ENCODE measurements around the gene PPP1R9B.

The PPP1R9B gene, protein sequence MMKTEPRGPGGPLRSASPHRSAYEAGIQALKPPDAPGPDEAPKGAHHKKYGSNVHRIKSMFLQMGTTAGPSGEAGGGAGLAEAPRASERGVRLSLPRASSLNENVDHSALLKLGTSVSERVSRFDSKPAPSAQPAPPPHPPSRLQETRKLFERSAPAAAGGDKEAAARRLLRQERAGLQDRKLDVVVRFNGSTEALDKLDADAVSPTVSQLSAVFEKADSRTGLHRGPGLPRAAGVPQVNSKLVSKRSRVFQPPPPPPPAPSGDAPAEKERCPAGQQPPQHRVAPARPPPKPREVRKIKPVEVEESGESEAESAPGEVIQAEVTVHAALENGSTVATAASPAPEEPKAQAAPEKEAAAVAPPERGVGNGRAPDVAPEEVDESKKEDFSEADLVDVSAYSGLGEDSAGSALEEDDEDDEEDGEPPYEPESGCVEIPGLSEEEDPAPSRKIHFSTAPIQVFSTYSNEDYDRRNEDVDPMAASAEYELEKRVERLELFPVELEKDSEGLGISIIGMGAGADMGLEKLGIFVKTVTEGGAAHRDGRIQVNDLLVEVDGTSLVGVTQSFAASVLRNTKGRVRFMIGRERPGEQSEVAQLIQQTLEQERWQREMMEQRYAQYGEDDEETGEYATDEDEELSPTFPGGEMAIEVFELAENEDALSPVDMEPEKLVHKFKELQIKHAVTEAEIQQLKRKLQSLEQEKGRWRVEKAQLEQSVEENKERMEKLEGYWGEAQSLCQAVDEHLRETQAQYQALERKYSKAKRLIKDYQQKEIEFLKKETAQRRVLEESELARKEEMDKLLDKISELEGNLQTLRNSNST

DNA sequence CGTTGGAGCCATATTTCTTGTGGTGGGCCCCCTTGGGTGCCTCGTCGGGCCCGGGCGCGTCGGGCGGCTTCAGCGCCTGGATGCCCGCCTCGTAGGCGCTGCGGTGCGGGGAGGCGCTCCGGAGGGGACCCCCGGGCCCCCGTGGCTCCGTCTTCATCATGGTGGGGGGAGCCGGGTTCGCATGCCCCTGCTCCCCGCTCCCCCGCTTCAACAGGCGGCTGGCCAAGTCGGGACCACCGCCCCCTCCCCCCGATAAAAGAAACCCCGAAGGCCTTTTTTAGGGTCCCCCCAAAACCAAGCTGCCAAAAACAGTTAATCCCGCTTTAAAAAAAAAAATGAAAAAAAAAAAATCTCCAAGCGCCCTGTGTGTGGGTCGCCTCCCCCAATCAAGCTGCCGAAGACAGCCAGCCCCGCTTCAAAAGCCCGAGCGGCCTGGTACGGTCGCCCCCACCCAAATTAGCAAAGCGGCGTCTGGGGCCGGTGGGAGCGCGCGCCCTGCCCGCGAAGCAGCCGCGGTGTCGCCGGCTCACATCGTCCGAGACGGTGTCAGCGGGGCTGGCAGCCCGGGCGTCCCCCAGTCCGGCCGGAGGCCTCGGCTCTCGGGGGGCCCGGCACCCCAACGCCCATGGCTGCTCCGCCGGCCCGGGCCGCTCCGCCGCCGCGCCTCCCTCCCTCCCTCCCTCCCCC lies at the start of gene PPP1R9B:
PPP1R9B (minus strand) TSS at position 324 of the 687 bp plus-strand sequence; CDS start at position 160, 164 bp downstream.
- DNase-seq (ENCODE audit: low read depth in 2 of 2) = no peak

DNA sequence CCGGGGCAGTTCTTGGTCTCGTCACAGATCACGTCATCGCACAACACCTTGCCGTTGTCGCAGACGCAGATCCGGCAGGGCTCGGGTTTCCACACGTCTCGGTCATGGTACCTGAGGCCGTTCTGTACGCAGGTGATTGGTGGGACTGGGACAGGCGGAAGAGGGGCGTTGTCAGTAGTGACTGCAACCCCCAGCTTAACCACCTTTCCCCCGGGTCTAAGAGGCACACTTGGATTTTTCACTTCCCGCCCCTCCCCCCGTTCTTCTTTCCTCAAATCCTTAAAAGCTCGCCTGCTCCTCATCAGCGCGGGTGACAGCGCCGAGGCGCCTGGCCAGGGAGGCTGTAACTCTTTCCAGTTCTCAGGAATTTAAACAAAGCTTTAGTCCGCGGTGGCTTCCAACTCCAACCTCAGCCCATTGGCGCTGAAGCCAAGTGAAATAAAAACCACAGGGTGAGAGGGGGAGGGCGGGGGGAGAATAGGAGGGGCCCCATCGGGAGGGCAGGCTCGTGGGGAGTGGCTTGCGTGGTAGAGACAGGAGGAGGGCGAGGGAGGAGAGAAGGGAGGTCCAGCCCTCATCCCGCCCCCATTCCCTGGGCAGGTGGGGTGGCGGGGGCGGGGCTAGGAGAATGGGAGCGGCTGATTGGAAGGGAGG lies 49.5 kb upstream of the PPP1R9B start:
- DNase-seq (ENCODE audit: low read depth in 2 of 2) = peak; percentile 22 to 60

DNA sequence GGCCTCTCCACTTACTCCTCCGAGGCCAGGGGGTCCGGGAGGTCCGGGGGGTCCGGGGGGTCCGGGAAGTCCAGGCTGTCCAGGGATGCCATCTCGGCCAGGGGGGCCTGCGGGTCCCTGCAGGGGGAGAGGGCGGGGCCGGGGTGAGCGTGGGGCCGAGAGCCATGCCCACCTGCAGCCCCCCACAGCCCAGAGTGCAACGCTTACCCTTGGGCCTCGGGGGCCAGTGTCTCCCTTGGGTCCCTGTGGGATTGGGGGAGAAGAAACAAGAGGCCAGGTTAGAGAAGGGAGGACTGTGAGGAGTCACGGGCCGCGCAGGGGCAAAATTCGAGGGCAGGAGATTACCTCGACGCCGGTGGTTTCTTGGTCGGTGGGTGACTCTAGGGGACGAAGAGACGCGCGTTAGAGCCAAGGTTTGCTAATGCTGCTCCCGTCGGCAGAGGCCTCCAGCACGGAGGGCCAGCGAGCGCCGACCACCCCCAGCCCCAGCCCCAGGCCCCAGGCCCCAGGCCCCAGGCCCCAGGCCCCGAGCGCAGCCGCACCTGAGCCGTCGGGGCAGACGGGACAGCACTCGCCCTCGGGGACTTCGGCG lies 48.8 kb upstream of the PPP1R9B start:
- DNase-seq (ENCODE audit: low read depth in 2 of 2) = no peak

DNA sequence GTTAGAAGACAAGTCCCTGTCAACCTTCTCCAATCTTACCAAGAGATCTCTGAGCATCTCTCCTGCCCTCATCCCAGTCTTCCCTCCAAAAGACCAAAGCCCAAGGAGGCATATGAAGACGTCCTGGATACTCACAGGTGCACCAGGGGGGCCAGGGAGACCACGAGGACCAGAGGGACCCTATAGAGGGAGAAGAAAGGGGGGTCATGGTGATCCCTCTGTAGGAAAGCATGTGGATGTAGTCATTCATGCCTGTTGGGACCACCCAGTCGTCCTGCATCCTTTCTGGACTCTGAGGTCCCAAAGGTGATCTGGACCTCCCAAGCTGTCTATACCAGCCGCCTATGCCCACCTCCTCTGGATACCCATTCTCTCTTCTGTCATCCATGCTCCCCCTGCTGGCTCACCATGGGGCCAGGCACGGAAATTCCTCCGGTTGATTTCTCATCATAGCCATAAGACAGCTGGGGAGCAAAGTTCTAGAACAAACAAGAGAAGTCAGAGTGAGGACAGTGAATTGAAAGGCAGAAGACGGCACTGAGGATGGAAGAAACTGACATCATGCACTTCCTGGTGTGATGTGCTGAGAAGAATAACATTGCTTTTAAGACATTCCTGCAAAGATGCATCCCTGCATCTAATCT lies 47.7 kb upstream of the PPP1R9B start:
- DNase-seq (ENCODE audit: low read depth in 2 of 2) = peak in 1 of 2 experiments; percentile 55

DNA sequence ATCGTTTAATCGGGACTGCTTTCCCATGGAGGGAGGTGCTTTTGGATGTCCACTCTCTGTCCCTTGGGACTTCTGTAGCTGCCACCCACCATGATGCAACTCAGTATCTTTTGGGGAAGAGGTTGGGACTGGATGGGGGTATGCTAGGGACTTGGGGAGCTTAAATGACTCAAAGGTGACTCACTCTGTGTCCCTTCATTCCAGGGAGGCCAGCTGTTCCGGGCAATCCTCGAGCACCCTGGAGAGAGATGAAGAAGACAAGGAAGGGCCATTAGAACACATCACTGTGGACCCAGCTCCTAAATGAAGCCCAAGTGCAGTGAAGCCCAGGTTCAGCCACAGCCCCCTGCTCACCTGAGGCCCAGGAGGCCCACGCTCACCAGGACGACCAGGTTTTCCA lies 46.3 kb upstream of the PPP1R9B start:
- no peak for DNase-seq (ENCODE audit: low read depth in 2 of 2)

DNA sequence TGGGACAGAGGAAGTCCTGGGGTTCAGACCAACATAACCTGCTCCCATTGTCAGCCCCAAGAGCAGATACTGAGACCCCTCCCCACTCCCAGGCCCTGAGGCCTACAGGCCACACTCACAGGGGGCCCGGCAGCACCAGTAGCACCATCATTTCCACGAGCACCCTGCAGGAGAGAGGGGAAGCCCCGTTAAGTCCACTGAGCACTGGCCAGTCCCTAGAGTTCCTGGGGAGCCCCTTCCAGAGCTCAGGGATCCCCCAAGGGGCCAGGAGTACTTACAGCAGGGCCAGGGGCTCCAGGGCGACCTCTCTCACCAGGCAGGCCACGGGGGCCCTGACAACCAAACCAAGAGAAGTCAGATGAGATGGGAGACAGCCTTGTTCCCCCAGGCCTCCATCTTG lies 45.6 kb upstream of the PPP1R9B start:
- no peak for DNase-seq (ENCODE audit: low read depth in 2 of 2)

DNA sequence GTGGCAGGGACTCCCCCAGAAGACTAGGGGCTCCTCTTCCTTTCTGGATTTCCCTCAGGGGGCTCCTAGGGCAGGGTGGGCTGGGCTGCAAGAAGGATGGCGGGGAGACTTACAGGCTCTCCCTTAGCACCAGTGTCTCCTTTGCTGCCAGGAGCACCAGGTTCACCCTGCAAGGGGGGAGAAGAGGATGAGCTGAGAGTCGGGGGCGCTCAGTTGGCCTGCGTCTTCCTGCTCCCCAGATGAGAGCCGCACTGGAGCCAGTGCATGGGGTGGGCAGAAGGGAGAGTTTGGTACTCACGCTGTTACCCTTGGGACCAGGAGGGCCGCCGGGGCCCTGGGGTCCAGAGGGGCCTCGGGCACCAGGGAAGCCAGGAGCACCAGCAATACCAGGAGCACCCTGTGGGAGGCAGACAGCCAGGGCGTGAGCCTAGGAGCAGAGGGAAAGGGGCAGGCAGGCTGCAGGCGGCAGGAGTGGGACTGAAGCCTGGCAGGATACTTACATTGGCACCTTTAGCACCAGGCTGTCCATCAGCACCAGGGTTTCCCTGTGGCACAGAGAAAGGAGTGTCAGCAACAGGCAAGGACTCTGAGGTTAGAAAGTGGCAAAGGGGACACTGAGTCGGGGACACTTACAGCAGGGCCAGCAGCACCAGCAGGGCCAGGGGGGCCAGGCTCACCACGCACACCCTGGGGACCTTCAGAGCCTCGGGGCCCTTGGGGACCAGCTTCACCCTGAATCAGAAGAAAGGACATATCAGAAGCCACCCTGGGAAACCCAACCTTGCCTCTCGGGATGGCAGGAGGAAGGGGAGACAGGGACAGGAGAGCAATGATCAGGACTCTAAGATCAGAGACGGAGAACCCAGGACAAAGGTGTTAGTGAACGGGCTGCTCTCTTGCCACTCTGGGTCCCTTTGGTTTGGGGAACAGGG lies 44.7 kb upstream of the PPP1R9B start:
- no peak for DNase-seq (ENCODE audit: low read depth in 2 of 2)

DNA sequence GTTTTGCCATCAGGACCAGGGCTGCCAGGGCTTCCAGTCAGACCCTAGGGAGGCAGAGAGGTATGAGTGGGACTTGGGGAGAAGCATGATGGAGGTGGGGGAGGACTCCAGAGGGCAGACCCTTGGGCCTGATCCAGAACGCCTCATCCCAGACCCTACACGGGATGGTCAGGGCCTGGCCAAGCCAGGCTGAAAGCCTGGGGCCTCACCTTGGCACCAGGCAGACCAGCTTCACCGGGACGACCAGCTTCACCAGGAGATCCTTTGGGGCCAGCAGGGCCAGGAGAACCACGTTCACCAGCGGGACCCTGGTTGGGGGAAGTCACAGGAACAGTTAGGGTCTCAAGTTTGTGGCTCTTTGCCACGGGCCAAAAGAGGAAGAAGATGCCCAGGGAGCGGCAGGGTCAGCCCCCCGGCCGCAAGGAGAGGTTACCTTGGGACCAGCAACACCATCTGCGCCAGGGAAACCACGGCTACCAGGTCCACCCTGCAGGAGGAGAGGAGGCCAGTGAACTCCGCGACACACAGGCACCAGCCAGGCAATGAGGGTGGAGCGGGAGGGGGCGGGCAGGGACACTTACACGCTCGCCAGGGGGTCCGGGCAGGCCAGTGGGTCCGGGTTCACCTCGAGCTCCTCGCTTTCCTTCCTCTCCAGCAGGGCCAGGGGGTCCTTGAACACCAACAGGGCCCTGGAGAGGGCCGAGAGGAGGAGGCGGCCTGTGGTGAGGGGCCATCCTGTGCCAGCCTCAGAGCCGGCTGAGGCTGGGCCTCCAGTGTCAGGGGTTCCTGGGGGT lies 43.9 kb upstream of the PPP1R9B start:
- DNase-seq (ENCODE audit: low read depth in 2 of 2) = no peak

DNA sequence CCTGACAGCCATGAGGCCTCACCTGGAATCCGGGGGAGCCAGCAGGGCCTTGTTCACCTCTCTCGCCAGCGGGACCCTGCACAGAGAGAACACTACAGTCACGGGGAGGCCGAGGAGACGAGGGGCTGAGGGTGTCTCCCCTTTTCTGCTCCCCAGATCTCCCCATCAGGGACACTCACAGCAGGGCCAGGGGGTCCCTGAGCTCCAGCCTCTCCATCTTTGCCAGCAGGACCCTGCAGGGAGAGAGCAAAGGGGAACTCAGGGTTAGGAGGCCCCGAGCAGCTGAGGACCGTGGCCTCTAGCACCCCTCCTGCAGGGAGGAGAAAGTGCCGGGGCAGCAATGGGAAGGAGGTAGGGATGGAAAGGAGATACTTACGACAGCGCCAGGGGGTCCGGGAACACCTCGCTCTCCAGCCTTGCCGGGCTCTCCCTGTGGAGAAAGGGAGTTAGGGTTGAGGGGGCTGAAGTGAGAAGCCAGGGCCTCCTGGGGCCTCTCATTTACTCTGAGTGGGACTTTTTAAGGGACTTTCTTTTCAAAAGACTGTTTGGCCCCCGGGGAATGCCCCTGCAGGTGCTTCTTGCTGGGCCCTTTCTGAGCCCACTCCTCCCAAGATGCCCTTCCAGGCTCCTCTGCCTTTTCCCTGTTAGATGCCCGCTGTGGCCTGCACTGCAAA lies 42.3 kb upstream of the PPP1R9B start:
- DNase-seq (ENCODE audit: low read depth in 2 of 2) = no peak

DNA sequence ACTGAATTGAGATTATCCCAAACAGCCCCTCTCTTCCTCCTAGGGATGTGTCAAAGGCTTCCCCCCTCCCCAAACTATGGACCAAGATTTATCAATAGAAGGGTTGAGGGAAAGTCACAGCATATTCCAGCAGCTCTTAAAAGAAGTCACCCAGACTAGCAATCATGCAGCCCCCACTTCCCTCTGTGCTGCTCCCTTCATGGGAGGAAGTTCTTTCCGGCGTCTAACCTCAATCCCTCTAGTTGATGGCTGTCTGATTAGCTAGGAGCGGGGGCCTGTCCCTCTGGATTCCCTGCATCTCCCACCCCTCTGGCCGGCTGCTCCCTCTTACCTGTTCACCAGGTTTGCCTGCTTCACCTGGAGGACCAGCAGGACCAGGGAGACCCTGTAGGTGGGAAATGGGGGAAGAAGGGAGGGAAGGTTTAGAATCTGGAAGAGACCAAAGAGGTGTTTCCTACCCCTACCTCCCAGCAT lies 41.7 kb upstream of the PPP1R9B start:
- no peak for DNase-seq (ENCODE audit: low read depth in 2 of 2)

DNA sequence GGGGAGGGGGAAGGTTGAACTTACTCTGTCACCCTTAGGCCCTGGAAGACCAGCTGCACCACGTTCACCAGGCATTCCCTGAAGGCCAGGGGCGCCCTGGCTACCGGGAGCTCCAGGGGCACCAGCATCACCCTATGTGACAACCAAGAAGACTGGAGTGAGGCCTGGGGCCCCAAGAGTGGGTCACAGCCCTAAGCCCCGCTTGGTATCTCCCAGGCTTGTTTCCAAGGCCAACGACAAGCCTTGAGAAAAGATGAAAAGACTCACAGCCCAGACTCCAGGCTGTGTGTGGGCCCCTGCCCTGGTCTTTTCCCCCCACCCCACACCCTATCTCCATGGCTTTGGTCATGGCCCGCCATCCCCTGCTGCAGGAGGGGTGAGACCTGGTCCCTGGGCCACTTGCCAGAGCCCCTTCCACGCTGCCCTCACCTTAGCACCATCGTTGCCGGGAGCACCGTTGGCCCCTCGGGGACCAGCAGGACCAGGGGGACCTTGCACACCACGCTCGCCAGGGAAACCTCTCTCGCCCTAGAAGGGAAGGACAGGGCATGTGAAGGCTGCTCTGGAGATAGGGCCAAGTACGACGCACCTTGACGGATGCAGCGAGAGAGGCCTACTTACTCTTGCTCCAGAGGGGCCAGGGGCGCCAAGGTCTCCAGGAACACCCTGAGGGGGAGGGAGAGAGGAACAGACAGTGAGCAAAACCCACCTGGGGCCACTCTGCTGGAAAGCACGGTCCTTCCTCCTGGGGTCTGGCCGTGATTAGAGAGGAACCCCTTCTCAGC lies 41.1 kb upstream of the PPP1R9B start:
- no peak for DNase-seq (ENCODE audit: low read depth in 2 of 2)

DNA sequence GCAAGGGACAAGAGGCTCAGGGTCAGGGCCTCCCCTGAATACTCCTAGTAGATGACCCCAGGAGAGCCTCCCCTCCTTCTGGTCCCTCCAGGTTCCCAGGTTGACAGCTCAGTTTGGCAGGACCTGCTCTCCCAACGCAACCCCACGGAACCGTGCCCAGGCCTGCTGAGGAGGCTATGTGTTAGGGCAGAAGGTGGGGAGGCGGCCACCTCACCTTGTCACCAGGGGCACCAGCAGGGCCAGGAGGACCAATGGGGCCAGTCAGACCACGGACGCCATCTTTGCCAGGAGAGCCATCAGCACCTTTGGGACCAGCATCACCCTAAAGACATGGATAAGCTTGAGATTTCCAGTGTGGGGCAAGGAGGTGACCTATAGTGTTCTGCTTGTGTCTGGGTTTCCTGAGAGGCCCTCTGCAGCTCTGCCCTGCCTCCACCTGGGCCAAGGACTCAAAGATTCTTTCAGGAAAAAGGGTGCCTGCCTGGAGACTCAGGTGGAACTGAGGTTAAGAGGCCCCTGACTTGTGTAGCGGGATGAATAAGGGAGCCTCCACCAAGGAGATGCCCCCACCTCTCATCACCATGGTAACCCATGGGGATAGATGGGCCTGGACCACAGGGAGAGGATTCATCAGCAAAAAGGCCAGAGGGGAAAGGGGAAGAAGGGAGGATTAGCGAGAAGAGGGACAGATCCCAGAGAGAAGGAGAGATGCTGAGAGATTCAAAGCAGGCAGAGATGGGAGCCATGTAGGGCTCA lies 40.3 kb upstream of the PPP1R9B start:
- DNase-seq (ENCODE audit: low read depth in 2 of 2) = no peak

DNA sequence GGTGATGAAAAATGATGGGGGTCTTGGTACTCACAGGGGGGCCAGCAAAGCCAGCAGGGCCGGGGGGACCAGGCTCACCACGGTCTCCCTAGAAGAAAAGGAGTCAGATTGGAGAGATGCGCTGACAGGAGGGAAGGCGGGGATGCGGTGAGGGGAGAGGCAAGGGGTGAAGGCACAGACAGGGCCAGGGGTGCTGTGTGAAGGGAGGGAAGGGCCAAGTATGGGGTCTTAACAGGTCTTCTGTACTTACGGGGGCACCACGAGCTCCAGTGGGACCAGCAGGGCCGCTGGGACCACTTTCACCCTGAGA lies 39.8 kb upstream of the PPP1R9B start:
- no peak for DNase-seq (ENCODE audit: low read depth in 2 of 2)

DNA sequence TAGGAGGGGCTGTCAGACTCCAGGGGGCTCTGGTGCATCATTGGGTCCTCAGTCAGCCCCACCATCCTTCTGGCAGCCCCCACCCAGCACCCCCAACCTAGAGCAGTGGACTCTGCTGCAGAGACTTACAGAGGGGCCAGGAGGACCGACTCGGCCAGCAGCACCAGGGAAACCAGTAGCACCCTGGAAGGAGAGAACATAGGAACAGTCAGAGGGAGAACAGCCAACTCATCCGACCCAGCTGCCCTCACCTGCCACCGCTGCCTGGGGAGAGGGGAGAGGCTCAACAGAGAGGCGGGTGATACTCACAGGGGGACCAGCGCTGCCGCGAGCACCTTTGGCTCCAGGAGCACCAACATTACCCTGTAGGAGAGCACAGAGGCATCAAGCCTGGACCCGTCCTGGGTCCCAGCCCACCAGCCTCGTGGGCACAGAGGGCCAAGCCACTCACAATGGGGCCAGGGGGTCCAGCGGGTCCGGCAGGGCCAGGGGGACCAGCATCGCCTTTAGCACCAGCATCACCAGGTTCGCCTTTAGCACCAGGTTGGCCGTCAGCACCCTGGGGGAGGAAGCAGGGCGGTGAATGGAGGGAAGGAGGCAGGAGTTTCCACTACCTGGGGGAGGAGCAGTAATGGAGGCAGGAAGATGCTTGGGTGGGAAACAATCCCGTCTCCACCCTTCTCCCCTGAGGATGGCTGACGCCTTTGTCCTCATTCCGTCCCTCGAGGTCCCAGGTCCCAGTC lies 39.2 kb upstream of the PPP1R9B start:
- DNase-seq (ENCODE audit: low read depth in 2 of 2) = no peak

DNA sequence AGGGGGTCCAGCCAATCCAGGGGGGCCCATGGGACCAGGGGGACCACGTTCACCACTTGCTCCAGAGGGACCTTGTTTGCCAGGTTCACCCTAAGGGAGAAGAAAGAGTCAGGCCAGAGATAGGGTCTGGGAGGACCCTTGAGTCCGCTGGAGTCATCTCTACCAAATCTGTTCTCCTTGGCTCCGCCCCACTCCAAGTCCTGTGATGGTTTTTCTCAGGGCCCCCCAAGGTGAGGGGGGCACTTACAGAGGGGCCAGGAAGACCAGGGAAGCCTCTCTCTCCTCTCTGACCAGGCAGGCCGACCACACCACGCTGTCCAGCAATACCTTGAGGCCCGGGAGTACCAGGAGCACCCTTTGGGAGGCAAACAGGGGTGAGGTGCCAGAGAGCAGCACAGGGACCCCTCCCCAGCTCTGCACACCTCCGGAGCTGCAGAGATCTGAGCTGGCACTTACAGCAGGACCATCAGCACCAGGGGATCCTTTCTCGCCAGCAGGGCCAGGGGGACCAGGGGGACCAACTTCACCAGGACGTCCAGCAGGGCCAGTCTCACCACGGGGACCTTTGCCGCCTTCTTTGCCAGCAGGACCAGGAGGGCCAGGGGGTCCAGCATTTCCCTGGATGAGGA lies 38.6 kb upstream of the PPP1R9B start:
- no peak for DNase-seq (ENCODE audit: low read depth in 2 of 2)

DNA sequence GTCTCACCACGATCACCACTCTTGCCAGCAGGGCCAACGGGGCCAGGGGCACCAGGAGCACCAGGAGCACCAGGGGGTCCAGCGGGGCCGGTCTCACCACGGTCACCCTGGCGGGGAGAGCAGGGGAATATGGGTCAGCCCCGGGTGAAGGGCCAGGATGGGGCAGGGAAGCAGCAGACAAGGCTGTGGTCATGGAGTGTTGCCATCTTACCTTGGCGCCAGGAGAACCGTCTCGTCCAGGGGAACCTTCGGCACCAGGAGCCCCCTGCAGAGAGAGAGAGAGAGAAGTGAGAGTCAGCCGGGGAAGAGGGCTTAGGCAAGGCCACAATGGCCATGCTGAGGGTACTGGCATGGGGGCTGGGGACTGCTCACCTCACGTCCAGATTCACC lies 38.0 kb upstream of the PPP1R9B start:
- DNase-seq (ENCODE audit: low read depth in 2 of 2) = no peak

Data from stimulated activated CD4-positive, alpha-beta T cell treated with anti-CD3 and anti-CD28 coated beads, Interleukin-12 subunit alpha, Interleukin-12 subunit beta, amount 100 ng/mL, for 24 hours (primary cell).